PFSK-1 (cell line): ENCODE results near the gene STAB1.

Source experiments
- POLR2AphosphoS5 ChIP-seq: IDR thresholded peaks from 2 replicates; pipeline ENCODE4 v1.6.1; 2012; ENCODE audit warnings: low read depth, mild to moderate bottlenecking, control low read depth, low read length, moderate library complexity
- REST ChIP-seq, 2 experiments: IDR thresholded peaks; 2 replicates each; pipeline versions ENCODE4 v1.6.1 to v1.8.0; 2011 to 2012; ENCODE audit warnings: low read depth in 2 of 2, low read length in 2 of 2, control low read depth in 1 of 2, inconsistent platforms in 1 of 2, mild to moderate bottlenecking in 1 of 2, moderate library complexity in 1 of 2; ENCODE audit not compliant: insufficient read depth in 1 of 2
- TAF1 ChIP-seq: IDR thresholded peaks from 2 replicates; pipeline ENCODE4 v1.6.1; 2012; ENCODE audit warnings: low read length, control low read depth, borderline replicate concordance; ENCODE audit not compliant: insufficient read depth

- TF ChIP-seq TAF1 (no peak), POLR2AphosphoS5 (no peak), REST (IDR thresholded peaks at IDR 0.05; ENCODE audit: insufficient read depth in 1 of 2, low read depth in 2 of 2, low read length in 2 of 2) (no peak)
Observed at GRCh38 chr3:52557011-52557960, 62.1 kb downstream of the STAB1 start.
